HG02938 (cell line): Measurements from ENCODE around the gene NOX4.
A peak's percentile ranks its signal among the peaks of the same experiment; 100 is the strongest.
"Not testable (repeated sequence)": the region's sequence is repeated elsewhere in the genome, so short reads cannot be mapped to it uniquely, and the experiment has no call there.

ENCODE experiments used
- ATAC-seq: cut with Tn5 transposase; IDR thresholded peaks from one replicate; pipeline ENCODE4 v1.9.1; 2021; ENCODE audit warnings: mild to moderate bottlenecking, moderate library complexity; ENCODE audit not compliant: unreplicated experiment

The NOX4 gene

GRCh38 chr11:89463266-89463780 lies 27.9 kb downstream of the NOX4 start:
- ATAC-seq: no peak

DNA sequence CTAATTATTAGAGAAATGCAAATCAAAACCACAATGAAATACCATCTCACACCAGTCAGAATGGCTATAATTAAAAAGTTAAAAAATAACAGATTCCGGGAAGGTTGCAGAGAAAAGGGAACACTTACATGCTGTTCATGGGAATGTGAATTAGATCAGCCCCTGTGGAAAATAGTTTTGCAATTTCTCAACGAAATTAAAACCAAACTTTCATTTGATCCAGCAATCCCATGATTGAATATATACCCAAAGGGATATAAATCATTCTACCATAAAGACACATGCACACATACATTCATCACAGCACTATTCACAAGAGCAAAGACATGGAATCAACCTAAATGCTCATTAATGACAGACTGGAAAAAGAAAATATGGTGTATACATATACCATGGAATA lies 32.5 kb downstream of the NOX4 start:
- ATAC-seq: no peak

GRCh38 chr11:89457190-89457589 lies 34.0 kb downstream of the NOX4 start:
- ATAC-seq: no peak

GRCh38 chr11:89456681-89457080 lies 34.5 kb downstream of the NOX4 start:
- ATAC-seq: no peak

DNA sequence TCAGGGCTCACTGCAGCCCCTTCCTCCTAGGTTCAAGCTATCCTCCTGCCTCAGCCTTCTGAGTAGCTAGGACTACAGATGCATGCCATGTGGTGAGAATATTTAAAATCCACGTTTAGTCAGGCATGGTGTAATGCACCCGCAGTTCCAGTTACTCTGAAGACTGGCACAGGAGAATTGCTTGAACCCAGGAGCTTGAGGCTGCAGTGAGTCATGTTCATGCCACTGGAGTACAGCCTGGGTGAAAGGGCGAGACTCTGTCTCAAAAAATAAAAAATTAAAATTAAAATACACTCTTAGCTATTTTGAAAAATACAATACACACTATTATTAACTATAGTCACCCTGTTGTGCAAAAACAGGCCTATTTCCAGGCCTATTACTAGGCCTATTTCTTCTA lies 38.4 kb downstream of the NOX4 start:
- no peak for ATAC-seq

GRCh38 chr11:89447845-89448244 lies 43.3 kb downstream of the NOX4 start:
- no peak for ATAC-seq

DNA sequence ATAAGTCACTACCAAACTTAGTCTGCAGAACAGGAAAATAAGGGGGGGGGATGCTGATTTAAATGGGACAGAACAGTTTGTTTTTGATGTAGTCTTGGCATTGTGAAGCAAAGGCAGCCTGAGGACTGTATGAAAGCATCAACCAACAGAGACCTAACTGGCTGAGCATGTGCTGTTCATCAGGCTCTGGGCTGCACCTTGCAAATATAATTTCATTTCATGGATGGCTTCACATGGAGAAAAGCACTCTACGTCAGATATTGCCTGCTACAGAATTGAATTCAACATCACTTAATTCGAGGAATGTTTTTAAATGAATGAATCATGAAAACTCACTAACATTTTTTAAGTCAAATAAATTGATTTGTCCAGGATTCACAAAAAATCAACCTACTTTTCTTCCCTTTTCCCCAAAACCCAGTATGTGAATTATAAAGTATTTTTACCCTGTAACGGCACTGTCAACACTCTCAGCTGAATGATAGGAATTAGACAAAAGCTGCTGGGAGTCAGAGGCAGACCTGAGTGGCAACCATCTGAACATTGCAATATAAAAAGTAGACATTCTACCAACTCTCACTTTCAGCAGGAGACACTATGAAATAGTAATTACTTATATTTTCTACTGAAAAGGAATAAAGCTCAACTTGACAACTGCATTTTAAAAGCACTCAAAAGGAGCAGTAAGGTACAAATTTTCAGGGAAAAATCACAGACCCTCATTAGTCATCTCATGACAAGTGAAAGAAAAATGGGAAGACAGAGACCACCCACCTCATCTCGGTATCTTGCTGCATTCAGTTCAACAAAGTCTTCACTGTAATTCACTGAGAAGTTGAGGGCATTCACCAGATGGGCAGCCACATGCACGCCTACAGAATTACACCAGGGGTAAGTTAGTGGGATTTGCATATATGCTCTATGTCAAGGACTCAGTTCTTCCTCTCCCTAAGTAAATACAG lies 47.5 kb downstream of the NOX4 start:
- ATAC-seq: no peak

GRCh38 chr11:89442801-89443200 lies 48.4 kb downstream of the NOX4 start:
- no peak for ATAC-seq

GRCh38 chr11:89441606-89442005 lies 49.6 kb downstream of the NOX4 start:
- ATAC-seq: no peak

DNA sequence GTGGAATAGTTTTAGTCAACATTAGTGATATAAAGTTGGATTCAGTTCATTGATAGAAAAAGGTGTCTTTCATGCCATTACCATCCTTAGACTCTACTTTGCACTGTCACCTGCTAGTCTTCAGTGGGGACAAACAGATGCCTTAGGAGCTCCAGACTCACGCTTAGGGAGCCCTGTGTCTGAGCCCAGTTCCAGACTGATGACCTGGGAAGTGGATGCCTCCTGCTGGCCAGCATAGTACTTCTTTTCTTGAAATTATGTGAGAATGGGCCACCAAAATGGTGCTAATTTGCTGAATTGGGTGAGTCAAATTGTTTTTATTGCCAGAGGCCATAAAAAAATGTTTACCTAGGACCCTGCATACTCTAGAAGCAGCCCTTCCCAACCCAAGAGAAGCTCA lies 53.9 kb downstream of the NOX4 start:
- no peak for ATAC-seq

DNA sequence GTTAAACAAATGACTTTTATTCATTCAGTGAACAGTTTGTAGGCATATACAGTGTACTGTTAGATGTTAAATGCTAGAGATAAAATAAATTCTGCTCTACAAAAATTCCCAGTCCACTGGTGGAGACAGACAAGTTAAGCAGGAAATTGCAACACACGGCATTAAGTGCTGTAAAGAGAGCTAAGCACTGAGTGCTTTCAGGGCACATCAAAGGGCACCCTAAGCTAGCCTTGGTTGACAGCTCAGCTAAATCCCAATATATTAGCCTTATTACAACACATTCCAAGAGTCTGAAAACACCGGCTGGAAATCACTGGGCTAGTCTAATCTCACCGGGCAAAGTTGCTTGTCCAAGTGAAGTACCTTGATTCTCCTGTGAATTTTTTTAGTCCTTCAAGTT lies 55.1 kb downstream of the NOX4 start:
- ATAC-seq: no peak

DNA sequence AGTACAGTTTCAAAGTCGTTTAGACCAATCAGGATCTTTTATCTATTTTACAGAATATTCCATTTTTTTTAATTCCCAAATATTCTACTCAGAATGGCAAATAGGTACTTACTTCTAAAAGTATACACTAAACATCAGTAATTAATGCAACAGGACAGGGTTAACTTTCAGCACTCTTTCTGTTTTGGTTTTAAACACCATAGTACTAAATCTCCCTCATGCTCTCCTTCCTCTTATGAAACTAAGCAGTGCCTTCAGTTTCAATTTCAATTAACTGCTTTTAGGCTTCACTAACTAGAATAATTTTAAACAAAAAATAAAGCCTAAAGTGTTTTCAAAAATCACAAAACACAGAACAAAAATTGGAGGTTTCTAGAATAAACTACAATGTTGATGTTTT lies 57.9 kb downstream of the NOX4 start:
- peak; percentile 59 for ATAC-seq

- not testable (repeated sequence) for ATAC-seq
Observed at GRCh38 chr11:89432182-89432581, 59.0 kb downstream of the NOX4 start.

- not testable (repeated sequence) for ATAC-seq
Observed at GRCh38 chr11:89426501-89426900, 64.7 kb downstream of the NOX4 start.

GRCh38 chr11:89421718-89422117 lies 69.5 kb downstream of the NOX4 start:
- ATAC-seq: no peak

DNA sequence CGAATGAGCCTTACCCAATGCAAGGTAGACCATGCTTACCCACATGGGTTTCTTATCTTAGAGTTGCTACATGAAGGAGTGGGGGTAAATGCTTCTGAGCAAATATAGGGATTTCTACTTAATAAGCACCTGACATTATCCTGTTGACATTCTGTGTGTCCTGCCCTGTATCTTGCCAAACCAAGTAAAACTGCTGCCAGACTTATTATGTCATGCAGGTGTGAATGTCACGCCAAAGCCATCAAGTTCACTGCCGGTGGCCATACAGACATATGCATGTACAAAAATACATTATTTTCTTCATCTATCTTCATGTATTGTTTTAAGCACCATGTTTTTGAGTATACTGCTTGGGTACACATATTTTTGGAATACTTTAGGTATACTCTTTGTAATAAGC lies 70.2 kb downstream of the NOX4 start:
- no peak for ATAC-seq

DNA sequence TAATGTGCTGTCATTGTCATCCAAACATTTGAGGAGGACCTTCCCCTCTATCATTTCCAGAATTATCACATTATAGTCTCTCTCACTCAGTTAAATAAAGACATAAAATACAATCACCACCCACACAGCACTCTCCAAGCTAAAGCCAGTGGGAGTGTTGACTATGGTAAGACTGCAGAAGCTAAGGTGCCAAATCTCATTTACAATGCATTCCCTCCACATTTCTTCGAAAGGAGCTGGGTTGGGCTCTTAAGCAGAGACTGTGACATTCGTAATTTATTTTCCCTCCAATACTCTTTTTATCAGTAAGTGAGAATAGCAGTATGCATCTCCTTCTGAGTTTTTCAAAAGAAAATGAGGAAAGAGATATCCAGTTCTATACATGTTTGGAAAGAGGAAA lies 74.2 kb downstream of the NOX4 start:
- no peak for ATAC-seq

DNA sequence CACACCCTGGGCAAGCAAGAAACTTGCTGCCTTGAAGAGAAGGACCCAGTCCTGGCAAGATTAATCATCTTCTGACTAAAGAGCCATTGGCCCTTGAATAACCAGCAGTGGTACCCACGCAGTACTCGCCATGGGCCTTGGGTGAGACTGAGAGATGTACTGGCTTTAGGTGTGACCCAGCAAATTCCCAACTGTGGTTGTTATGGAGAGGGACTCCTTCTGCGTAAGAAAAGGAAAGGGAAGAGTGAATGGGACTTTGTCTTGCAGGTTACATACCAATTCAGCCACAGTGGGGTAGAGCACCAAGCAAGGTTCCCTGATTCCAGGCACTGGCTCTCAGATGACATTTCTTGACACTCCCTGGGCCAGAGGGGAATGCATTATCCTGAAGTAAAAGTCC lies 80.1 kb downstream of the NOX4 start:
- ATAC-seq: not testable (repeated sequence)

DNA sequence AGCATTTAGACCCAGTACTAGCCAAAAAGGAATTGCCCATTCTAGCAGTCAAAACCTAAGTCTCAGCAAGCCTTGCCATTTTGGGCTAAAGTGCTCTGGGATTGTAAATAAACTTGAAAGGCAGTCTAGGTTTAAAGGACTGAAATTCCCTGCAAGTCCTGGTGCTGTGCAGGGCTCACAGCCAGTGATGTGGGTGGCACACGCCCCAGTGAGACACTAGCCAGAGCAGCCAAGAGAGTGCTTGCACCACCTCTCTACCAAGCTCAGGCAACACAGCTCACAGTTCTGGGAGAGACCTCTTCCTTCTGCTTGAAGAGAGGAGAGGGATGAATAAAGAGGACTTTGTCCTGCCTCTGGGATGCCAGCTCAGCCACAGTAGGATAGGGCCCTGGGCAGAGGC lies 80.5 kb downstream of the NOX4 start:
- ATAC-seq: not testable (repeated sequence)

DNA sequence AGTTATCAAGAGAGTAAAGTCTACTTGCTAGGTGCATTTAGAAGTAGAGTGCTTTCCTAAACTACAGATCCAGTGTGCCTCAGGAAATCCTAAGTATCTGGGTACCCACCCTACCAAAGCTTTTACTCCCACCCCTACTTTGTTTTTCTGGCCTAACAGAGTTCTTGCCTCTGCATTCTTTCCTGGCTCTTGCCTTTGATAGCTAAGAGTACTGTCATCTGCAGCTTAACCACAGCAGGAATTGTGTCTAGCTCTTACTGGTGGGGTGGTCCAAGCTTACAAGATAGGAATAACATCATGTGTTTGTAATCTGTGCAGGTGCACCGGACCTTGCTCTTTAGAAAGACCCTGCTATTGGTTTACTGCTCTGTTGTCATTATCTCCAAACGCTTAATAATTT lies 82.7 kb downstream of the NOX4 start:
- ATAC-seq: not testable (repeated sequence)

DNA sequence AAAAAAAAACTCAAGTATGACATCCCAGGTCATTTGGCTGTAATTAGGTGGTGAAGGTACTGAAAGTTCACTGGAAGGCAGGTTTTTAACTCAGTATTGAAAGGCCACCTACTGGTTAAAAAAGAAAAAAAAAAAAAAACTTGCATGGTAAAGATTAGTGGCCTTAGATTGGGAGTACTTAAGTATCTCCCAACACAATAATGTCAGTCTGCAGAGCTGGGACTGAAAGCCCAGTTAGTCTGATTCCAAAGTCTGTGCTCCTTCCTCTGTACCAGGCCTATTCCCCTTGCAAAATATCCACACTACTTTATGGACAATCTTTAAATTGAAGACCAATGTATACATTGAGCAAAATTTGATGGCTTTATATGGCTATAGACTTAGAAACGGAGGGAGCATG lies 85.5 kb downstream of the NOX4 start:
- ATAC-seq: no peak

- not testable (repeated sequence) for ATAC-seq
Observed at GRCh38 chr11:89391654-89392053, 99.5 kb downstream of the NOX4 start.
